Stimulated activated CD4-positive, alpha-beta T cell treated with anti-CD3 and anti-CD28 coated beads, Interleukin-12 subunit alpha, Interleukin-12 subunit beta, amount 100 ng/mL, for 48 hours (primary cell): Measurements from ENCODE around the gene STK33.

Experiments
- DNase-seq, 3 donors: peaks; one replicate each; pipeline ENCODE4 v3.0.0-alpha.2; 2020; ENCODE audit warnings: low read depth in 2 of 3, low spot score in 1 of 3

The STK33 gene

DNA sequence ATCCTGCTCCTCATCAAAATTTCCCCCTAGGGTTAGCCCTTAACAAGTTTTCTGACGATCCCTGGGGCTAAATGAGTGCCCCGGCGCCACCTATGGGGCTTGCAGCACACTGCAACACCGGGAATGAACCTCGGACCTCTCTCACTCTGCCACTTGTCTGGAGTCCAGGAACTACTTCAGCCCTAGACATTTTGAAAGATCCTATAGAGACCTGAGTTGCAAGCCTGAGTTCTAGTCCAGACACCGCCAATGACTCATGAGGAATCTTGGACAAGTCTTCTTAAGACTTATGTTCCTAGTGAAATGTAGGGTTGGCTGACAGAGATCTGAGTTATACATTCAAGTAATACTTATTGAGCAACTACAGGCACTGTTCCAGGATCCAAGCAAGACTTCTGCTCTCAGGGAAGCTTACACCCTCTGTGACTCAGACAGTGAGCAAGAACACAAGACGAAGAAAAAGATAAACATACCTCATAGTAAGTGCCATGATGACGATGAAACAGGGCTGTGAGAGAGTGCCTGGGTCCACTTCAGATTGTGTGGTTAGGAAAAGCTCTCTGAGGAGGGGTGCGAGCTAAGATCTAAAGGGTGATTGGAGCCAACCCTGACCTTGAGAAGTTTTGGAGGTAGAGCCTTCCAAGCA, 10.2 kb upstream of the STK33 start:
- peak in 2 of 3 donors; percentile 8 to 26 for DNase-seq

DNA sequence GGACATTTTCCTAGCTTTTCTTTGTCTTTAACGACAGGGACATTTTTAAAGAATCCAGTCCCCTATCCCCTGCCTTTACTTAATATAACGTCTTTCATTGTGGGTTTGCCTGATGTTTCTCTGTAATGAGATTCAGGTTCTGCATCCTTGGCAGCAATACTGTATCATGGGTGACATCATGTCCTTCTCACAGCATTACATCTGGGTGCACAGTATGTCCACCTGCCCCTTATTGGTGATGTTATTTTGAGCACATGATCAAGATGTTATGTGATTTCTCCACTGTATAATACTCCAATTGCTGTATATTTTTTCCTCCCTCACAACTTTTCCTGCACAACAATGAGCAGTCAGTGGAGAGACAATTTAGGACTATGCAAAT, 9.7 kb upstream of the STK33 start:
- DNase-seq: no peak

GRCh38 chr11:8601376-8602133, 7.5 kb upstream of the STK33 start:
- no peak for DNase-seq

DNA sequence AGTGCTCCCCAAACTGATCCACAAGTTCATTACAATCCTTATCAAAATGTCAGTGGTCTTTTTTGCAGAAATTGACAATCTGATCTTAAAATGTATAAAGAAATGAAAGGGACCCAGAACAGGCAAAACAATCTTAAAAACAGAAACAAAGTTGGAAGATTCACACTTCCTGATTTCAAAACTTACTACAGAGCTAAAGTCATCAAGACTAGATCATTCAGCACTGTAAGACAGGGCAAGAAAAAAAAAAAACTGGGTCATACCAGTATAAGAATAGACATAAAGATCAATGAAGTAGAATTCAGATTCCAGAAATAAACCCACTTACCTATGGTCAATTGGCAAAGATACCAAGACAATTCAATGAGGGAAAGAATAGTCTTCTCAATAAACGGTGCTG, 4.5 kb upstream of the STK33 start:
- no peak for DNase-seq

DNA sequence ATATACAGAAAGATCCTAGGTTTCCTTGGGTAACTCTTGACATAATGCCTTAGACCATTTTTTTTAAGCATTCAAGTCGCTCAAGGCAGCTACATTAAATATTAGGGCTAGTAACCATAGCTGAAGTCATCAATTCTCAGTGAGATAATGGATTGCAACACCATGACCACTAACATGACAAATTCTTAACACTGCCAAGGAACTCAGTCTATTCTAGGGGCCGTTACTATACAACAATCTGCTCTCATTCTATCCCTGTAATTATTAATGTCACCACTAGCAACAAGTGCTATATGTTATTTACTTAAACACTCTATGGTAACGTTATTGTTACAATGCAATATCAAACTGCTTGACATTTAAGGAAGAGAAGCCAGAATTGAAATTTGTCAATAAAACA, 3.2 kb upstream of the STK33 start:
- DNase-seq: no peak

GRCh38 chr11:8596504-8597046, 2.5 kb upstream of the STK33 start:
- DNase-seq: no peak

GRCh38 chr11:8593455-8593854, 573 bp downstream of the STK33 start:
- DNase-seq: no peak

GRCh38 chr11:8587915-8588314, 6.1 kb downstream of the STK33 start:
- no peak for DNase-seq

DNA sequence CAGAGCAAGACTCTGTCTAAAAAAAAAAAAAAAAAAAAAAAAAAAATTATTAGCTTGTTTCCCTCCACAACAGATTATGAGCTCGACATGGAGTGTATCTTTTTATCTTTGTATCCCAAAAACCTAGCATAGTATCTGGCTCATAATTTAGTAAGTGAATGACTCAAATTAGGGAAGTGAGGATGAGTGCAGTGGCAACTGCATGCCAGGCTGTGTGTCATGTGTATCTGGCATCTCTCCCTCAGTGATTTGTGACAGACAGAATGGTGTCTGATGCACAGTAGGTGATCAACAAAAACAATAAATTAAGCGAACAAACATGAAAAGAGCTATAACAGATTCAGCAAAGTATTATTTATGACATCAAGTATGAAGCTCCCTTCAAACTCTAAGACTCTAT, 7.2 kb downstream of the STK33 start:
- DNase-seq: no peak

DNA sequence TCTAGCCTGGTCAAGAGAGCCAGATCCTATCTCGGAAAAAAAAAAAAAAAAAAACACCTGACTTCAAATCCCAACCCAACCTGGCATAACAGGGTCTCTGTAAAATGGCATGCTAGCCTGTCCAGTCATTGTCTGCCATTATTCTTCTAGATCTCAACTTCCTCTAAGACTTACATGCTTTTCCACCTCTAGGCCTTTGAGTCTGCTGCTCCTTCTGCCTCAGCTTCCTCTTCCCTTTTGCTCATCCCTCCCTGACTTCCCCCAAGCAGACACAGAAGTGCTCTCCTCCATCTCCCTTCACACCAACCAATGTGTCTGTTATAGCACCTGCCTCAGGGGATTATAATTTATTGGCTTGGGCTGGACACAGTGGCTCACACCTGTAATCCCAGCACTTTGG, 7.8 kb downstream of the STK33 start:
- DNase-seq: no peak

DNA sequence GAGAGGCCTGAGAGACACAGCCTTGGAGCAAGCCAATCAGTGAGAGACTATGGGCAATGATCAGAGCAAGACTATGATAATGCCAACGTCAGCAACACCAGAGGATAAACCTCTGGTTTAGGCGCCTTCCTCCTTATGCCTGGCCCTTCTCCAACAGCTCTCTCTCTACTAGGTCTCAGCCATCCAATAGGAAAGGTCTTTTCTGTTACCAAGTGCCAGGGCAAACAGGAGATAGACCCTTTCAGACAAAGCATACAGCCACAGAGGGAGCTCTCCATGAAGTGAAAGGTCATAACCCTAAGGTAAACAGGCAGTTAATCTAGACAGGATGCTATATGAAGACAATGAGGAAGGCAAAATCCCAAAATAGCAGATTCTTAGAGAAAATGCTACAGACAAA, 9.5 kb downstream of the STK33 start:
- DNase-seq: no peak

DNA sequence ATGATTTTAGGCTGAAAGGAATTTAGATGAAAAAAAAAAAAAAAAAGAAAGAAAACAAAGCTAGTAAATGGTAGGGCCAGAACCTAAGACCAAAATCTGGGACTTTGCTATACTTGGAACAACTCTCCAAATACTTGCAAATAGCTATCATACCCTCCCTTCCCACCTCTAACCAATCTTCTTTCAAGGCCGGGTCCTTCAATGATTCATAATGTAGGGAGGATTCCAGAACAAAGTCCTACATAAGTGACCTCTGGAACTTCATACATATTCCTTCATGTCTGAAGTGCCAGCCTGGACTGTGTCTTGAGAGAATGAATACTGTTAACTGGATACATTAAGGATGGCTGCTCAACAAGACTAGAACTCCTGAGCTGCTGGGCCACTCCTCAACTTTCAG, 9.9 kb downstream of the STK33 start:
- DNase-seq: no peak

DNA sequence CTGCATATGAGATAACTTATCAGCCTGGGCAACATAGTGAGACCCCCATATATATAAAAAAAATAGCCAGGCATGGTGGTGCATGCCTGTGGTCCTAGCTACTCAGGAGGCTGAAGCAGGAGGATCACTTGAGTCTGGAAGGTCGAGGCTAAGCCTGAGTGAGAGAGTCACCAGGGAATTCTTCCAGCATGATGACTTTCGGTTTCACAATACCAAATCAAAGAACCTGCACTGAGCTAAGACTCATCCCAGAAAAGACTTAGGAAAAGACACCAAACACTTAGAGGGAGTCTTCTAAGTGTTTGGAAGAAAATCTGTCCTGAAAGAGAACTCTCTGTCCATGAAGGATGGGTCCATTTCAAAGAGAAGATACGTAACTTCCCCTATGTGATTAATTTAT, 12.7 kb downstream of the STK33 start:
- no peak for DNase-seq

GRCh38 chr11:8577791-8578581, 16.0 kb downstream of the STK33 start:
- no peak for DNase-seq

- DNase-seq: no peak
These were observed 19.2 kb downstream of the STK33 start for GRCh38 chr11:8574798-8575197.

DNA sequence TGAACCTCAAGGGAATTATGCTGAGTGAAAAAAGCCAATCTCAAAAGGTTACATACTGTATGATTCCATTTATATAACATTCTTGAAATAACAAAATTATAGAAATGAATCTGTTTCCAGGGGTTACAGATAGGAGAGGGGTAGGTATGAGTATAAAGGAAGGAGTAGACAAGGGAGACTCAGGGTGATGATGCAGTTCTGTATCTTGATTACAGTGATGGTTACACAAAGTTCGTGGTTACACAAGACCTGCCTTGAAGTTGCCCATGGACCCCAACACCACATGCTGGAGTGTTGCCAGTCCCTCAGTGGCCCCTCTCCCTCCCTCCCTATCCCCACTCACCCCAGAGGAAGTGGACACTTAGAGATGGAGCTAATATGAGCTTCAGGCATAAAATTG, 20.3 kb downstream of the STK33 start:
- no peak for DNase-seq

- DNase-seq: no peak
These were observed 26.3 kb downstream of the STK33 start for GRCh38 chr11:8567602-8568198.

DNA sequence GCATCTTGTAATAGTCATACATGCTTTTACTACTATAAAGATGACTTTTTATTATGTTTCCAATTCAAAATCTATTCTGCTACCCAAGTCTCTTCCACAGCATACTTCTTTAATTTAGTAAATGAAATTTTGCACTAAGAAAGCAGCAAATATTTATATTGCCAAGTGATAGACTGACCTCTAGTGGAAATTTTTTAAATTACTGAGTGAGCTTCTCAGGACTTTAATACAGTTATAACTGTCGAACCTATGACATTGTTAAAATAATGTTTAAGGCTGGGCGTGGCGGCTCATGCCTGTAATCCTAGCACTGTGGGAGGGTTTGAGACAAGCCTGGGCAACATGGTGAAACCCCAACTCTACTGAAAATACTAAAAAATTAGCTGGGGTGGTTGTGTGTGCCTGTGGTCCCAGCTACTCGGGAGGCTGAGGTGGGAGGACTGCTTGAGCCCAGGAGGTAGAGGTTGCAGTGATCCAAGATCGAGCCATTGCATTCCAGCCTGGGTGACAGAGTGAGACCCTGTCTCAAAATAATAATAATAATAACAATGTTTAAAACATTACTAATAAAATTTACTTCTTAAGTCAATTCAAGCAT, 27.3 kb downstream of the STK33 start:
- no peak for DNase-seq

DNA sequence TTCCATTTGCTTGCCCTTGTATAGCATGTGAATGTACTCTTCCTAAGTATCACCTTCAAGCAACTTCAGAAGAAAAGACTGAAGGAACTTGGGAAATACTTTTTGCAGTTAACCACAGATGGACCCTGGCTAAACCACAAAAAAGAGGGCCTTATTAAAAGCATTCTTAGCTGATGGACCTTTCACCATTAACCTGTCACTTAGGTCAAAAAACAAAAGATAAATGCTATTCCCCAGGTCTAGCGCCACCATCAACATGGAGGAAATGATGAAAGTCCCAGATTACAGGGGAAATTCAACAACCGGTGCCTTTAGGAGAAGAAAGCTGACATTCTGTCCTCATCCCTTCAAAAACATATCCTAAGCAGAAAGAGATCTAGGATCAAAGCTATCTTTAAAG, 29.5 kb downstream of the STK33 start:
- DNase-seq: no peak

DNA sequence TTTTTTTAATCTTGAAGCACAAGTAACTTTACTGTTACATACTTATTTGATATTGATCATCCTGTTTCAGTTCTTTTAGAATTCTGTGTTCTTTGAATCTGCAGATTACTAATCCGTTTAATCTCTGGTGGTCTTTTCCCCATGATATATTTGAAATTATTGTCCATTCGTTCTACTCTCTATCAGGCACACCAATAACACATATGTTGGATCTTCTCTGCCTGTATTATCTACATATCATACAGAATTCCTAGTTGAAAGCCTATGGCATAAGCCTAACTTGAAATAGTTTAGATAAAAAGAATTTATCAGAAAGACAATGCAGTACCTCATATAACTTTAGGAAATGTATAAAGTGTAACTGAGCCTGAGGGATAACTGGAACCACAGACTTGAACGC, 32.6 kb downstream of the STK33 start:
- no peak for DNase-seq

DNA sequence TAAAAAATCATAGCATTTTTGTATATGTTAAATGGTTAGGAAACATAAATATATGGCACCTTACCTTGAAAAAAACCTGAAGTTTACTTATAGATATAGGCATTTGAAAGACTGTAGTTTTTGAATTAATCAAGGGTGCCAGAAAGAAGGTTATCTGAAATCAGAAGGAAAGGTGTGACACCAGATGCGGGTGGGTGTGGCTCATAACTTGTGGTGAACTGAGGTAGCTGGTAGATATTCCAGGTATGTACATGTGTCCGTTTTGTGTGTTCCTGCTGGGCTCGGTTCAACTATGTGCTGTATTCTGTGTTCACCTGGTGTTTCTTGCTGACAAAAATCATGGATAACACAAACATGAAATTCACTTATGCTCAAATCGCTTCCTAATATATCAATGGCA, 35.6 kb downstream of the STK33 start:
- DNase-seq: no peak
